Measurements from ENCODE around the gene LDB2.

Gene LDB2

DNA sequence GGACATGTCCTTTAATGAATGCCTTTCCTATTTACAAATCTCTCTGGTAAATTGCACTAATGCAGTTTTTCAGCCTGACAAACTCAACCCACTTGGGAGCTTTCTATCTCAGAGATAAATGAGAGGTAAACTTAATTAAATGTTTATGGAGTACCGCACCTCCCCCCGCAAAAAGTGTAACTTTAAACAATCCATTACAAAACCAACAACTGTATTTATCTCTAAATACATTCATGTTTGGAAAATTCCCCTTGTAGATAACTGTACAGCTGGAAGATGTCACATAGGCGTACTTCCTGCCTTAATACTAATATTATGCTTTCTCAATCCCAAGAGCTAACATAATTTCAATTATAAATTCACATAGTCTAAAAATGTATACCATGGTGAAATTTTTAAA lies 215.5 kb downstream of the LDB2 start:
- Histone ChIP-seq H3K4me3 (ENCODE audit: low read length, poor library complexity, severe bottlenecking) (no peak overlapping the region), H3K9ac (ENCODE audit: low read depth, low read length, poor library complexity, severe bottlenecking) (no peak overlapping the region), H3K79me2 (ENCODE audit: insufficient read depth, low read length) (no peaks in the 10 kb centered on the region), H3K4me2 (ENCODE audit: low read depth, low read length, poor library complexity, severe bottlenecking) (no peak overlapping the region), H3K27me3 (ENCODE audit: insufficient read depth, low read length, poor library complexity, severe bottlenecking) (no peaks in the 10 kb centered on the region), H2AFZ (ENCODE audit: low read length) (no peak overlapping the region), H3K36me3 (ENCODE audit: insufficient read depth, low read length) (no peaks in the 10 kb centered on the region), H3F3A (ENCODE audit: low read depth) (no peaks in the 10 kb centered on the region), H3K9me2 (replicated peaks; ENCODE audit: low read depth, low read length) (no peaks in the 10 kb centered on the region), H4K20me1 (ENCODE audit: insufficient read depth, low read length, poor library complexity, severe bottlenecking) (no peaks in the 10 kb centered on the region), H3K9me3 (ENCODE audit: insufficient read depth, low read depth, low read length) (no peaks in the 10 kb centered on the region), H3K4me1 (ENCODE audit: insufficient read depth, low read length, poor library complexity, severe bottlenecking) (no peaks in the 10 kb centered on the region)
- TF ChIP-seq, protein P1, sequence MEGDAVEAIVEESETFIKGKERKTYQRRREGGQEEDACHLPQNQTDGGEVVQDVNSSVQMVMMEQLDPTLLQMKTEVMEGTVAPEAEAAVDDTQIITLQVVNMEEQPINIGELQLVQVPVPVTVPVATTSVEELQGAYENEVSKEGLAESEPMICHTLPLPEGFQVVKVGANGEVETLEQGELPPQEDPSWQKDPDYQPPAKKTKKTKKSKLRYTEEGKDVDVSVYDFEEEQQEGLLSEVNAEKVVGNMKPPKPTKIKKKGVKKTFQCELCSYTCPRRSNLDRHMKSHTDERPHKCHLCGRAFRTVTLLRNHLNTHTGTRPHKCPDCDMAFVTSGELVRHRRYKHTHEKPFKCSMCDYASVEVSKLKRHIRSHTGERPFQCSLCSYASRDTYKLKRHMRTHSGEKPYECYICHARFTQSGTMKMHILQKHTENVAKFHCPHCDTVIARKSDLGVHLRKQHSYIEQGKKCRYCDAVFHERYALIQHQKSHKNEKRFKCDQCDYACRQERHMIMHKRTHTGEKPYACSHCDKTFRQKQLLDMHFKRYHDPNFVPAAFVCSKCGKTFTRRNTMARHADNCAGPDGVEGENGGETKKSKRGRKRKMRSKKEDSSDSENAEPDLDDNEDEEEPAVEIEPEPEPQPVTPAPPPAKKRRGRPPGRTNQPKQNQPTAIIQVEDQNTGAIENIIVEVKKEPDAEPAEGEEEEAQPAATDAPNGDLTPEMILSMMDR (conservative IDR thresholded peaks at IDR 0.05; ENCODE audit: low read length): no peak

DNA sequence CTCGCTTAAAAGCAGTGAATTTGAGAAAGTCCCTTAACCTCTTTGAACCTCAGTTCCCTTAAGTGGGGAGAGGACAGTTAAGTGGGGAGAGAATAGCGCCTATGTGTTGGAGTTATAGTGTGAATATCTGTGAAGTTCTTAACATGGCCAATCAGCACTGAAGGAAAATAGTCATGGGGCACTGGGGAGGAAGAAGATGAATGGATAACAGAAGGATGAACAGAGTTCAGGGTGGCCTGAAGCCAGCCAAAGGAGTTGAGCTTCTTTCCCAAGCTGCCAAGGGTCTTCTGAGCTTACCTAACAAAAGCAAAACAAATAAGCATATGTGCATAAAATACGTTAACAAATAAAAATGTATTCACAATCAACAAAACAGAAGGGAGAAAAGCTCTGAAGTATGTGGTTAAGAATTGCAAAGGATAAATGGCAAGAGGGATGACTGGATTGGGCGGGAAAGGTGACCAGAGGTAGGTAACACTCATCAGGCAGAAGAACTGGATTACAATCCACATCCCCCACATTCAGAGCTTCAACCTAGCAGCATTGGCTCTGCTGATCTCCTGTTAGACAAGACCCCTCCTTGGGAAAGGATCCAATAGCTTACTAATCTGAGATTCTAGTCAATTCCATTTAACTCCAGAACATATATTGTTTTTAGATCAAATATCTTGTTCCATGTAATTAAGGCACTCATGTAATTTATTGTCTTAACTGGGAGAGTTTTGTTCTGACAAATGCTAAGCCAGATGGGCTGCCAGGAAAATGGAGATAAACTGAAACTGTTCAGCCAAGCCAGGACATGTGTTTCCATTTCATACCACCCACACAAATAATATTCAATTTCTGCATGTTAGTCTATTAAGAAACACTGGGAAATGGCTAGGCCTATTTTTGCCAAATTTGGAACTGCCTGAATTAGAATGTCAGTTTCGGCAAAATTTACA lies 221.2 kb downstream of the LDB2 start:
- no peaks in the 10 kb centered on the region for H4K20me1 ChIP-seq (ENCODE audit: insufficient read depth, low read length, poor library complexity, severe bottlenecking)
- H3F3A ChIP-seq (ENCODE audit: low read depth): no peaks in the 10 kb centered on the region
- H3K27me3 ChIP-seq (ENCODE audit: insufficient read depth, low read length, poor library complexity, severe bottlenecking): no peaks in the 10 kb centered on the region
- H3K4me3 ChIP-seq (ENCODE audit: low read length, poor library complexity, severe bottlenecking): no peak overlapping the region
- H3K9me2 ChIP-seq (replicated peaks; ENCODE audit: low read depth, low read length): no peaks in the 10 kb centered on the region
- no peak overlapping the region for H3K9ac ChIP-seq (ENCODE audit: low read depth, low read length, poor library complexity, severe bottlenecking)
- no peak overlapping the region for H2AFZ ChIP-seq (ENCODE audit: low read length)
- H3K36me3 ChIP-seq (ENCODE audit: insufficient read depth, low read length): no peaks in the 10 kb centered on the region
- no peak overlapping the region for H3K4me2 ChIP-seq (ENCODE audit: low read depth, low read length, poor library complexity, severe bottlenecking)
- TF ChIP-seq, protein P1 (conservative IDR thresholded peaks at IDR 0.05; ENCODE audit: low read length): no peak
- TF ChIP-seq EZH2phosphoT487 (IDR thresholded peaks at IDR 0.05; ENCODE audit: borderline replicate concordance): no peak
- no peaks in the 10 kb centered on the region for H3K4me1 ChIP-seq (ENCODE audit: insufficient read depth, low read length, poor library complexity, severe bottlenecking)
- H3K9me3 ChIP-seq (ENCODE audit: insufficient read depth, low read depth, low read length): no peaks in the 10 kb centered on the region
- H3K79me2 ChIP-seq (ENCODE audit: insufficient read depth, low read length): no peaks in the 10 kb centered on the region

- Histone ChIP-seq H3K36me3 (ENCODE audit: insufficient read depth, low read length) (no peaks in the 10 kb centered on the region), H3K4me3 (ENCODE audit: low read length, poor library complexity, severe bottlenecking) (no peak overlapping the region), H4K20me1 (ENCODE audit: insufficient read depth, low read length, poor library complexity, severe bottlenecking) (no peaks in the 10 kb centered on the region), H3K4me2 (ENCODE audit: low read depth, low read length, poor library complexity, severe bottlenecking) (no peak overlapping the region), H3K9ac (ENCODE audit: low read depth, low read length, poor library complexity, severe bottlenecking) (no peak overlapping the region), H3K4me1 (ENCODE audit: insufficient read depth, low read length, poor library complexity, severe bottlenecking) (no peaks in the 10 kb centered on the region), H3K9me3 (ENCODE audit: insufficient read depth, low read depth, low read length) (no peaks in the 10 kb centered on the region), H2AFZ (ENCODE audit: low read length) (no peak overlapping the region), H3K27me3 (ENCODE audit: insufficient read depth, low read length, poor library complexity, severe bottlenecking) (no peaks in the 10 kb centered on the region), H3K79me2 (ENCODE audit: insufficient read depth, low read length) (no peaks in the 10 kb centered on the region), H3F3A (ENCODE audit: low read depth) (no peaks in the 10 kb centered on the region), H3K9me2 (replicated peaks; ENCODE audit: low read depth, low read length) (no peaks in the 10 kb centered on the region)
- TF ChIP-seq, protein P1 (conservative IDR thresholded peaks at IDR 0.05; ENCODE audit: low read length): no peak
- no peak for TF ChIP-seq EZH2phosphoT487 (IDR thresholded peaks at IDR 0.05; ENCODE audit: borderline replicate concordance)
Measured at GRCh38 chr4:16676230-16676770, 222.1 kb downstream of the LDB2 start.

Data from Loucy (cell line).